Left kidney (tissue), 2 donors: ENCODE measurements around the gene RMND5A. TPM values are rescaled to one million over a fixed set of nuclear protein-coding genes. Genes with fewer than 3 reads are reported as not detected.

Source experiments
- DNase-seq: peaks from one replicate; pipeline ENCODE4 v3.0.0-alpha.2; 2013
- polyA plus RNA-seq: library from polyadenylated mRNA; unstranded; fragments of 120-200 nt; gene quantifications from one replicate; pipeline ENCODE4 v1.2.1, GENCODE V29; 2013; ENCODE audit not compliant: insufficient read length

RMND5A gene
- polyA plus RNA-seq, 1 donor, result 69.4 TPM

- DNase-seq, result no peak
Observed at GRCh38 chr2:86764661-86765309, 44.7 kb downstream of the RMND5A start.

DNA sequence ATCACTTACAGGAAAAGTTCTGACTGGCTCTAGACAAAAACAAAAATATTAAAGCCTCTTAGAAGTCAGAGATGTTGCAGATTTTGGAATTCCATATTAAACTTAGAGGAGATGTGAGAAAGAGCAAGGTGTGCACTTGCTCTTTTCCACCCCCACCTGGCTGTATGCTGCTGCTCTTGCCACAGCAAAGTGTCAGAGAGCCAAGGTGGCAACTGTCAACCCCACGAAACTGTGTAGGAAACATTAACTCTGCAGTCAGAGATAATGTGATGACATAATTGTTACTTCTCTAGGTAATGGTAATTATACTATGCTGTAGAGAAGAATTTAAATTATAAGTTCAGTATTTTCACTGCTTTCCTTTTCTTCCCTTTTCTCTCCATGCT is 45.2 kb downstream of the RMND5A start:
- no peak for DNase-seq

DNA sequence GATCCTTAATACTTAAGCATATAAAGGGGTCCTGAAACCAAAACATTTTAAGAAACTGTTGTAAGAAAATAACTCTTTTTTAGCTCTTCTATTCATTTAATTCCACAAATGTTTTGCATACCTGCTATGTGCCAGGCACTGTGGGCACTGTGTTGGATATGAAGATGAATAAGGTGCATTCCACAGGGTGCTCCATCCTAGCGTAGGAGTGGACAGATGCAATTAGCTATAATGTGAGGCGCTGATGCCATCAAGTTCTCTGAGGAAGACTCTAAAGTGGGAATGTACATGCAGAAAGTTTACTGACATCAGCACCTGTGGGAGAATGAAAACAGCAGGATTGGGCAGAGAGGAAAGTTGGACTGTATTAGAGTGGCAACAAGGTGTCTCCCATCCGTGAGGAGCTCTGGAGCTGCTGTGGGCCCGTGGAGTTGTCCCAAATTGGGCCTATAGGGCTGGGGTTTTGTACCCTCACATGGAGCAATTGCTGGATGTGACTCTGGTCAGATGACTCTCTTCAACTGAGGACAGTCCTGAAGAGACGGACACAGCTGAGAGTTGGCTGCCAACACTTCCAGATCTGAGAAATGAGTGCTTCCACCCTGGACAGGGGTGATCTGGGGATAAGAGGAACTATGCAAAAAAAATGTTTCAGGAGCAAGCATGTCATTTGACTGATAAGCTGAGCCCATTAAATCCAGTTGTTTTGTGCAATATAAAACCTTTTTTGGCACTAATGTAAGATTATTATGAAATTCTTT is 48.3 kb downstream of the RMND5A start:
- DNase-seq, result no peak

DNA sequence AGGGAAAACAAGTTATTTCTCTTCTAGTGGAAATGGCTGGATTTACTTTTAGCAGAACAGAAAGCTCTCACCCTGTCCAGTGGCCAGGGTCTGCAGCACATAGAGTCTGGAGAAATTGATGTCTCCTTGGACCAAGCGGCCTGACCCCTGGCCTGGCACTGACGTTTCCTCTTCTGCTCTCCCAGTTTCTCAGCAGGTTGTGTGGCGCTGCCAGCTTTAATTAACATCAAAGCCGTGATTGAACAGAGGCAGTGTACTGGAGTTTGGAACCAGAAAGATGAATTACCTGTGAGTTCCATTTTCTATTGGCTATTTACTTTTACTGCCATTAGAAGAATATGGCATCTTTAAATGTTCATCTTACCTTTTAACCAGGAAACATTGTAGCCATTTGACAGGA is 49.7 kb downstream of the RMND5A start:
- DNase-seq, result no peak

GRCh38 chr2:86770816-86771301 is 50.8 kb downstream of the RMND5A start:
- DNase-seq, result no peak

- no peak for DNase-seq
Observed at GRCh38 chr2:86772611-86773010, 52.5 kb downstream of the RMND5A start.

GRCh38 chr2:86774862-86775261 is 54.8 kb downstream of the RMND5A start:
- no peak for DNase-seq

DNA sequence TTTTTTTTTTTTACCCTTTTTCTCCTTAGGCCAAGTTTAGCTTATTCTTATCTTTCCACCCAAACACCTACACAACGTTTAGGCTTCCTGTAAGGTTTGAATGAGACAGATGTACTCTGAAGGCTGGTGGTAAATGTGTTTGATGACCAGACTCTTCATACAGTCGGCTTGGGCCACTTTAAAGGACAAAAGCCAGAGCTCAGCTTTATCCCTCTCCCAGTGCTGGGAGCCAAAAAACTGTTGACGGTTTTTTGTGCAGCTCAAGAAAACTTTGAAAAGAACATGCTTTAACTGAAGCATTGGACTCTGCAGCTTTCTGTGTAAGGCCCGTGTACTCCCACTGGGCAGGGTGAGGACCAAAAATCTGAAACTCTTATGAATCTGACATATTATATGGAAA is 55.2 kb downstream of the RMND5A start:
- DNase-seq, result no peak

GRCh38 chr2:86776532-86776931 is 56.4 kb downstream of the RMND5A start:
- no peak for DNase-seq

DNA sequence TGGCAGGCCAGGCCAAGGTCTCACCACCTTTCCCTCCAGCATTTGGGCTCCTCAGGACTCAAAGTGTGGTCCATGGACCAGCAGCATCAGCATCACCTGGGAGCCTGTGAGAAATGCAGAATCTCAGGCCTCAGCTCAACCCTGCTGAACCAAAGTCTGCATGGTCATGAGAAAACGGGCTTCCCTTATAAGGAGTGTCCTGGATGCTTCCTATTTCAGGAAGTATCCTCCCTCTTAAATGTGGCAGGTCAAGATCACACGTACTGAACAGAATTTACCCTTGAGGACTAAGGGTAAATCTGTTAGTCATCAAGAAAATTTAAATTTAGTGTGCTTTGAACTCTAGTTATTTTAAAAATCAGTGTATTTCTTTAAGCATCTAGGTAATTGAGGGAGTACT is 58.9 kb downstream of the RMND5A start:
- no peak for DNase-seq

DNA sequence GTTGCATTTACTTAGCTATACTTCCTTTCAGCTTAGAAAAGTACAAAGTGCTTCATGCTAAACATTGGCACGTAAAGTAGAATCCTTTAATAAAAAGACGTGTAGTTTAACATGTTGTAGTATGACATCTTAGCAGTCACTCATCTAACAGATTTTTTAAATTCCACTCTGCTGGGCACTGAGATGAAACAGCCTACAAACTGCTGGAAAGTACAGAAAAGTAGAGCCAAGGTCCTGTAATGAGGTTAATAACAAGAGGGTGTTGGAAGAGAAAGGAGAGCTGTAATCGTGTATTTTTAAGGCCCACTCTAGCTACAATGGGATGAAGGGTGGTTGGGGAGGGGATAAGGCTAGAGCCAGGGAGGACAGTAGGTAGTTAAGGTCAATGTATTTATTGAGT is 59.9 kb downstream of the RMND5A start:
- no peak for DNase-seq

DNA sequence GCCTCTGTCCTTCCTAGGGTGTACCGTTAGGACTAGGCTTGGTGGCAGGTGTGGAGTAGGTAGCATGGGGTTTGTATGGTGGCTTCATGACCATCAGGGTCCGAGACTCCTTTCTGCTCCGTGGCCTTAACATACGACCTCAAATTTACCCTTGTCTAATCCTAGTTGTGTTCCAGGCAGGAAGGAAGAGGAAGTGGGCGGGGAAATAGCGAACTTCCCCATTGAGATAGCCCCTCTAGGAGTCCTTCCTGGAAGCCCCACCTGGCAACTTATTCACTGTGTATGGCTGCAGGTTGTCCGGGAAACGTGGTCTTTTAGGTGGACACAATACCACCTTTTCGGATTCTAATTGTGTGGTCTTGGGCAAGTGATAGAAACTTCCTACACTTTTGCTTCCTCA is 61.3 kb downstream of the RMND5A start:
- DNase-seq, result no peak

DNA sequence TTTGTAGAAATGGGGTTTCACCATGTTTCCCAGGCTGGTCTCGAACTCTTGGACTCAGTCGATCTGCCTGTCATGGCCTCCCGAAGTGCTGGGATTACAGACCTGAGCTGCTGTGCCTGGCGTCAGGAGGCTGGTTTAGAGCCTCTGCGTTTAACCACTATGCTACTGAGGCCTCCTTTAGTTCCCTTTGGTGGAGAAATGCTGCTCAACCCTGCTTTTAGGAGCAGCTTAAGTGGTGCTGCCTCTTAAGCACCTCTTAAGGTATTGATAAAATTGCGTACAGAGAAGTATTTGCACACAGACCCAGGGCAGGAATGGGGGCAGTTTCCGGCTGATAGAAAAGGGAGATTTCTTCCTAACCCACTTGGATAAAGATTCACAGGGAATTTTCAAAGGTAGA is 62.7 kb downstream of the RMND5A start:
- DNase-seq, result no peak

DNA sequence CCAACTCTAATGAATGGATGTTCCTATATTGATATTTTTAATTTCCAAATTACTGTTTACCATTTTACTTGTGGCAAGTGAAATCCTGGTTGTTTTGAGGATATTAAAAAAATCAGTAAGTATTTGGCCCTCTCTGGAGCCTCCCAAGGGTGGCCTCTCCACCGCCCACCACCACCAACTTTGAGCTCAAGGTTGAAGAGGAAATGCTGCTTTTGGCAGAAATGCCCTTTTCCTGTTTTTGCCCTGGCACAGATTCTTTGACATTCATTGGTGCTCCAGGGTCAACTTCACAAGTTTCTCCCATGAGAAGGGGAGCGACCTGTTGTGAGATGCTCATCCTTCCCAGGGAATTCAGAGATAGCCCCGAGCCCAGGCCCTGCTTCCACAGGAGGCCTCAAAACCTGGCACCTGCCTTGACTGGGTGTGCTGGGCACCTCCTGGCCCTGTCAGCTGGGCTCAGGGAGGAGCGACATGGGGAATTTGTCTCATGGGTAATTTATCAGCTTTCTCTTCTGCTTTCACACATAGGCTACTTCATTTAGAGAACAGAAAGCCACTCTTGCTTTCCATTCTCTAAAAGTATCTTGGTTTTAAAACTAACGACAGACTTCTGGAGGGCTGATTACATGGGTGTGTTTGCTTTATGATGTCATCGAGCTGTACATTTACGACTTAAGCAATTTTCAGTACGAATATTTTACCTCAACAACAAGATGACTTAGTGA is 63.7 kb downstream of the RMND5A start:
- DNase-seq, result no peak

DNA sequence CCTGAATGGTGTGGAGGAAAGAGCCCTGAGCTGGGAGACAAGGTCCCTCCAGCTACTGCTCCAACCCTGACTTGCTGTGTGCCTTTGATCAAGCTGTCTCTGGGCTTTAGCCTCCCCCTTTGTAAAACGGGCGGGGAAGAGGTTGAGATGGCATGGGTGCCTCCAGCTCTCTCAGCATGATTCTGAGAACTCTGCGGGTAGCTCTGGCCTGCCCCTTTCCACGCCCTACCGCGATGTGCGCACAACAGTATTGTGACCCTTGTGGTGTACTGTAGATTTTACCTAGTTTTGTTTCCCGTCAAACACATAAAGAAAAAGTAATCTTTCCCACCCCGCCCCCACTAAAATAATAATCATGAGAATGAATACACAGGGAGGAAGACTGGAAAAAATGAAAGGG is 65.4 kb downstream of the RMND5A start:
- DNase-seq, result no peak

DNA sequence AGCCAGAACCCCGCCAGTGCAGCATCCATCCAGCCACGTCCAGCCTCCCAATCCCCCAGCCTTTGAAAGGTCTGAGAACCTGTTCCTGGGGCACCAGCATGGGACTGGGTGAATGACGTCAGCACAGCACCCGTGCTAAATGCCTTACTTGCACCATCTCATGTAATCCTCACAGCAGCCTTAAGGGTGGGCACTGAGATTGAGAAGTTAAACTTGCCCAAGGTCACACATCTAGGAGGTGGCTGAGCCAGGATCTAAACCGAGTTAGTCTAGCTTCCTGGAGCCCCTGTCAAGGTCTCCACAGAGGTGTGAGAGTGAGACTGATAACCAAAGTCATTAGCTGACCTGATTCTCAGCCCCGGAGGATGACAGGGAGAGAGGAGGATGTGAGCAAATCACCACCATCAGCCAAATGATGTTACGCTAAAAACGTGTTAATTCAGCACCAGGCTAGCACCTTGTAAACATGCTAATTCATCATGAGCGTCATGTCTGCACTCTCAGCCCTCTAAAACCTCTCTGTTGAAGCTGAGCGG is 66.0 kb downstream of the RMND5A start:
- DNase-seq, result no peak

DNA sequence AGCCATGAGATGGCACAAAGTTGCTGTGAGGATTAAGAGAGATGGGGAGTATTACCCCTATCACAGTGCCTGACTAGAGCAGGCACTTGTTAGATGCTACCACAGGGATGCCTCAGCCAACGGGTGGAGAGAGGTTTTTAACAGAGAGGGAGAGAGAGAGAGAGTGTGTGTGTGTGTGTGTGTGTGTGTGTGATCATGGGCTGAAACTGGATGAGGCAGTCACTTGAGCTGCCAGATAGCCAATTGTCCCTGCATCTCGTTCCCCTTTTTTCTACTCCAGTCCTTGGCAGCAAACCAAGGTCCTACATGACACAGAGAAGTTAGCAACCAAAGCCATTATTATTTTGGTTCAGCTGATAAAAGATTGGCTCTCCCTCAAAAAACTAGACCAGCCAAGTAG is 67.6 kb downstream of the RMND5A start:
- no peak for DNase-seq

DNA sequence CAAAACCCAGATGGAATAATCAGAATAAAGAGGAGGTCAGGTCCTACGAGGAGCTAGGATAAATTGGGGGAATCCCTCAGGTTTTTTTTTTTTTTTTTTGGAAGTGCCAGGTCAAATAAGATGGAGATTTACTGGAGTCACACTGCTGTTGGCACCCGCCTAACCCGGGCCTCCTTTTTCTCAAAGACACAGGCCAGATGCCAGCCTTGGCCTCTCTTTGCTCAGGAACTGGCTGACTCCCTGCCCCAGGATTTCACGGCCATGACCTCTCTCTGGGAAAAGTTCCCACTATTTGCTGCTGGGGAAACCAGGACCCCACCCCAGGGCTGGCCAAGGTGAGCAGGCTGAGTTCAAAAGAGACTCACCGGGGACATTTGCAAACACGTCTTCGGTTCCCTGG is 68.1 kb downstream of the RMND5A start:
- DNase-seq, result no peak

- DNase-seq, result no peak
Observed at GRCh38 chr2:86788881-86789686, 69.0 kb downstream of the RMND5A start.

GRCh38 chr2:86789687-86790133 is 69.6 kb downstream of the RMND5A start:
- no peak for DNase-seq

DNA sequence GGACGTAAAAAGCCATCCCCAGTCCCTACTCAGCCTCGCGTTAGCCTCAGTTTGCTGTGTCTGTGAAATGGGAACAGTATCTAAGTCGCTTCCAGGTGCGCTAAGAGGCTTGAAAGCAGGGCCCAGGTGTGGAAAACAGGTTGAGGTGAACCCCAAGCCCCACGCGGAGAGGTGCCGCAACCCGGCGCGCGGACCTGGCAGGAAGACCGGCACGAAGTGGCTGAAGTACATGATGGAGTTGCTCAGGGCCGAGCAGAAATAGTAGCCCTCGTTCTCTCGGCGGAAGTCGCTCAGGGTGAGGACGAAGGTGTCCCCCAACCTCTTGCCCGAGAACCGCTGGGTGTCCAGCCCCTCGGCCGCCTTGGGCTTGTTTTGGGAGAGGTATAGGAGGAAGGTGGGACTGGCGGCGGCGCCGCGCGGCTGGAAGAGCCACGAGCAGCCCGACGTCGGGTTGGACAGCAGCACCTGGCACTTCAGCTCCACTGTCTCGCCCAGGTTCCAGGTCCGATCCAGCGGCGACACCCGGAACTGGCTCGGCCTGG is 70.1 kb downstream of the RMND5A start:
- DNase-seq, result no peak
